ENCODE measurements around the gene PAN3. TPM values are rescaled to one million over a fixed set of nuclear protein-coding genes. Genes with fewer than 3 reads are reported as not detected.

The PAN3 gene
- total RNA-seq, 1 experiment from 2014 or later, result 48.5 TPM

DNA sequence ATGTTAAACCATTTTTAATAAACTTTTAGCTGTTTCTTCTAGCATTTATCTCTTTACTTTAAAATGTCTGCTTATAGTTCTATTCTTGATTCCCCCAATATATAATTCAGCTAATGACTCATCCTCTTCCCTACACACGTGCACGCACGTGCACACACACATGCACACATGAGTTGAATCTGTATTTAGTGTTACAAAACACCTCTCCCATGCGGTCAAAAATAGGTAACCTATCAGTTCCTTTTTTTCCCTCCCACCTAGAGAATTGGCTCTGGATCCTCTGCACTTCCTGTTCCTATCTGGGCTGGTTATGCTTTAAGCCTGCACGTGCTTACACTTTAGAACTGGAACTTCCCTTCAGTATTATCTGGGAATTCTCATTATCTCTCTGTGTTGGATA lies 144.1 kb downstream of the PAN3 start:
- Histone ChIP-seq H3K79me1 (ENCODE audit: insufficient read depth, low read depth, low read length, poor library complexity, severe bottlenecking) (no peaks in the 10 kb centered on the region), H3K14ac (ENCODE audit: insufficient read depth, low read length) (no peak overlapping the region), H3K27ac (ENCODE audit: insufficient read length, low read depth, low read length) (no peak overlapping the region), H3K79me2 (ENCODE audit: insufficient read depth, low read length) (no peaks in the 10 kb centered on the region), H4K5ac (ENCODE audit: insufficient read length, low read depth, low read length) (no peak overlapping the region), H3K23ac (ENCODE audit: insufficient read length, low read depth, low read length) (no peak overlapping the region), H3K23me2 (ENCODE audit: insufficient read length, low read depth, low read length, poor library complexity, severe bottlenecking) (no peaks in the 10 kb centered on the region), H2AFZ (ENCODE audit: low read length) (no peak overlapping the region), H4K20me1 (ENCODE audit: control insufficient read depth, insufficient read depth, insufficient read length) (no peaks in the 10 kb centered on the region), H2BK15ac (ENCODE audit: low read depth, low read length) (no peak overlapping the region), H4K91ac (ENCODE audit: insufficient read length, low read depth, low read length) (no peak overlapping the region), H3K27me3 (ENCODE audit: insufficient read depth, low read length) (no peaks in the 10 kb centered on the region), H2BK20ac (ENCODE audit: low read depth, low read length, poor library complexity, severe bottlenecking) (no peak overlapping the region), H3K9me3 (ENCODE audit: control insufficient read depth, low read depth, low read length) (no peaks in the 10 kb centered on the region), H3K9ac (ENCODE audit: extremely low read depth, insufficient read length, low read length) (no peak overlapping the region), H2BK120ac (ENCODE audit: low read depth, low read length, poor library complexity, severe bottlenecking) (no peak overlapping the region), H3T11ph (ENCODE audit: low read length) (no peak overlapping the region), H3K4me1 (ENCODE audit: insufficient read depth, low read length) (no peaks in the 10 kb centered on the region; the same call in 1 of the 2 replicates), H4K8ac (replicated peaks; ENCODE audit: insufficient read length, low read depth, low read length) (no peak overlapping the region), H3K56ac (ENCODE audit: insufficient read length, low read depth, low read length) (no peak overlapping the region), H2BK5ac (ENCODE audit: insufficient read length, low read length) (no peak overlapping the region), H2AK5ac (ENCODE audit: insufficient read length, low read length) (no peak overlapping the region), H2BK12ac (ENCODE audit: insufficient read length, low read depth, low read length) (no peak overlapping the region), H3K4ac (ENCODE audit: low read depth, low read length) (no peak overlapping the region), H3K18ac (ENCODE audit: insufficient read length, low read depth, low read length) (no peak overlapping the region), H3K4me2 (ENCODE audit: insufficient read depth, insufficient read length, low read length) (no peak overlapping the region)
- no CpG with 5 or more reads among the region's 5 CpGs for WGBS (ENCODE audit: extremely low coverage, insufficient read length, low lambda C conversion rate)
- Mint-ChIP-seq H3K9me3 (no peaks in the 10 kb centered on the region), H3K27me3 (ENCODE audit: low read depth) (no peaks in the 10 kb centered on the region), H3K4me1 (peaks cover 17 to 19% of the 10 kb centered on the region in 2 experiments), H3K27ac (no peak overlapping the region), H3K4me3 (no peak overlapping the region), H3K36me3 (ENCODE audit: insufficient read depth in 1 of 3, low read depth in 3 of 3) (peaks cover 19 to 54% (median 51%) of the 10 kb centered on the region in 3 experiments; a peak in 6 of 7 replicates)
- DNase-seq, result no peak
- TF ChIP-seq, protein P1, sequence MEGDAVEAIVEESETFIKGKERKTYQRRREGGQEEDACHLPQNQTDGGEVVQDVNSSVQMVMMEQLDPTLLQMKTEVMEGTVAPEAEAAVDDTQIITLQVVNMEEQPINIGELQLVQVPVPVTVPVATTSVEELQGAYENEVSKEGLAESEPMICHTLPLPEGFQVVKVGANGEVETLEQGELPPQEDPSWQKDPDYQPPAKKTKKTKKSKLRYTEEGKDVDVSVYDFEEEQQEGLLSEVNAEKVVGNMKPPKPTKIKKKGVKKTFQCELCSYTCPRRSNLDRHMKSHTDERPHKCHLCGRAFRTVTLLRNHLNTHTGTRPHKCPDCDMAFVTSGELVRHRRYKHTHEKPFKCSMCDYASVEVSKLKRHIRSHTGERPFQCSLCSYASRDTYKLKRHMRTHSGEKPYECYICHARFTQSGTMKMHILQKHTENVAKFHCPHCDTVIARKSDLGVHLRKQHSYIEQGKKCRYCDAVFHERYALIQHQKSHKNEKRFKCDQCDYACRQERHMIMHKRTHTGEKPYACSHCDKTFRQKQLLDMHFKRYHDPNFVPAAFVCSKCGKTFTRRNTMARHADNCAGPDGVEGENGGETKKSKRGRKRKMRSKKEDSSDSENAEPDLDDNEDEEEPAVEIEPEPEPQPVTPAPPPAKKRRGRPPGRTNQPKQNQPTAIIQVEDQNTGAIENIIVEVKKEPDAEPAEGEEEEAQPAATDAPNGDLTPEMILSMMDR (conservative IDR thresholded peaks at IDR 0.05), result no peak
